GM06990 (cell line): ENCODE data around the gene C1QTNF9.
"Not testable (repeated sequence)": the region's sequence is repeated elsewhere in the genome, so short reads cannot be mapped to it uniquely, and the experiment has no call there.

ENCODE experiments used
- DNase-seq: peaks from one replicate; pipeline ENCODE4 v3.0.0-alpha.2; 2011; ENCODE audit not compliant: insufficient read length; ENCODE audit errors: extremely low read depth
- H3K27me3 ChIP-seq: replicated peaks from 2 replicates; pipeline ENCODE4 v1.6.0; 2011; ENCODE audit warnings: low read length; ENCODE audit not compliant: control insufficient read depth, insufficient read depth
- H3K36me3 ChIP-seq: 2 replicates; pipeline ENCODE4 v1.5.1; 2011; ENCODE audit warnings: low read length; ENCODE audit not compliant: control insufficient read depth, insufficient read depth
- H3K4me3 ChIP-seq: replicated peaks from 2 replicates; pipeline ENCODE4 v1.5.1; 2011; ENCODE audit warnings: low read depth, mild to moderate bottlenecking, control low read depth, low read length
- CTCF ChIP-seq: IDR thresholded peaks from 2 replicates; pipeline ENCODE4 v1.5.1; 2011; ENCODE audit warnings: low read length, control low read depth, mild to moderate bottlenecking, inconsistent platforms; ENCODE audit not compliant: insufficient read depth, poor library complexity, severe bottlenecking

The C1QTNF9 gene

GRCh38 chr13:24319641-24320040, 10.3 kb downstream of the C1QTNF9 start:
- DNase-seq, H3K27me3 ChIP-seq, H3K36me3 ChIP-seq, H3K4me3 ChIP-seq: not testable (repeated sequence)

GRCh38 chr13:24321416-24321815, 12.0 kb downstream of the C1QTNF9 start:
- not testable (repeated sequence) for H3K36me3 ChIP-seq, H3K4me3 ChIP-seq, H3K27me3 ChIP-seq, DNase-seq

GRCh38 chr13:24322470-24322869, 13.1 kb downstream of the C1QTNF9 start:
- H3K36me3 ChIP-seq, H3K4me3 ChIP-seq, H3K27me3 ChIP-seq, DNase-seq: not testable (repeated sequence)
- TF ChIP-seq CTCF = peak; percentile 32

GRCh38 chr13:24323036-24323738, 13.8 kb downstream of the C1QTNF9 start:
- no peak overlapping the region for H3K4me3 ChIP-seq
- TF ChIP-seq CTCF = no peak
- H3K27me3 ChIP-seq = no peaks in the 10 kb centered on the region
- H3K36me3 ChIP-seq = no peaks in the 10 kb centered on the region
- no peak for DNase-seq

- TF ChIP-seq CTCF = no peak
- Histone ChIP-seq H3K36me3 (no peaks in the 10 kb centered on the region), H3K4me3 (no peak overlapping the region), H3K27me3 (no peaks in the 10 kb centered on the region)
- DNase-seq = no peak
These were observed 14.3 kb downstream of the C1QTNF9 start for GRCh38 chr13:24323739-24324075.

- H3K27me3 ChIP-seq, H3K4me3 ChIP-seq, DNase-seq, H3K36me3 ChIP-seq: not testable (repeated sequence)
These were observed 18.2 kb downstream of the C1QTNF9 start for GRCh38 chr13:24327598-24327997.

- no peaks in the 10 kb centered on the region for H3K36me3 ChIP-seq
- H3K27me3 ChIP-seq = no peaks in the 10 kb centered on the region
- no peak overlapping the region for H3K4me3 ChIP-seq
- DNase-seq = no peak
- no peak for TF ChIP-seq CTCF
These were observed 18.8 kb downstream of the C1QTNF9 start for GRCh38 chr13:24328145-24328544.
